A673 (cell line): ENCODE results near the gene TXNRD2.

Source experiments
- EZH2 ChIP-seq: fragments of 200-600 bp; sonication (generic); IDR thresholded peaks from 2 replicates; pipeline ENCODE4 v1.6.1; 2017; ENCODE audit warnings: borderline replicate concordance, low read depth, mild to moderate bottlenecking, mixed read lengths, antibody characterized with exemption, low read length; ENCODE audit not compliant: poor library complexity, severe bottlenecking
- TF ChIP-seq, protein P1 (sequence below): fragments of 300-800, 200-600 bp; sonication (generic); conservative IDR thresholded peaks from 2 replicates; pipeline ENCODE4 v1.5.1; 2017; ENCODE audit warnings: low read depth, mild to moderate bottlenecking, antibody characterized with exemption, low read length, moderate library complexity, mixed read lengths

- TF ChIP-seq, protein P1, sequence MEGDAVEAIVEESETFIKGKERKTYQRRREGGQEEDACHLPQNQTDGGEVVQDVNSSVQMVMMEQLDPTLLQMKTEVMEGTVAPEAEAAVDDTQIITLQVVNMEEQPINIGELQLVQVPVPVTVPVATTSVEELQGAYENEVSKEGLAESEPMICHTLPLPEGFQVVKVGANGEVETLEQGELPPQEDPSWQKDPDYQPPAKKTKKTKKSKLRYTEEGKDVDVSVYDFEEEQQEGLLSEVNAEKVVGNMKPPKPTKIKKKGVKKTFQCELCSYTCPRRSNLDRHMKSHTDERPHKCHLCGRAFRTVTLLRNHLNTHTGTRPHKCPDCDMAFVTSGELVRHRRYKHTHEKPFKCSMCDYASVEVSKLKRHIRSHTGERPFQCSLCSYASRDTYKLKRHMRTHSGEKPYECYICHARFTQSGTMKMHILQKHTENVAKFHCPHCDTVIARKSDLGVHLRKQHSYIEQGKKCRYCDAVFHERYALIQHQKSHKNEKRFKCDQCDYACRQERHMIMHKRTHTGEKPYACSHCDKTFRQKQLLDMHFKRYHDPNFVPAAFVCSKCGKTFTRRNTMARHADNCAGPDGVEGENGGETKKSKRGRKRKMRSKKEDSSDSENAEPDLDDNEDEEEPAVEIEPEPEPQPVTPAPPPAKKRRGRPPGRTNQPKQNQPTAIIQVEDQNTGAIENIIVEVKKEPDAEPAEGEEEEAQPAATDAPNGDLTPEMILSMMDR = no peak
- TF ChIP-seq EZH2 = no peak
These were observed 63.8 kb downstream of the TXNRD2 start for GRCh38 chr22:19877626-19878339.
